K562 (cell line): ENCODE data around the gene C10orf90. TPM values are rescaled to one million over a fixed set of nuclear protein-coding genes. Genes with fewer than 3 reads are reported as not detected.

ENCODE experiments used
- ATAC-seq: fragments of 200-7000 bp; cut with Tn5 transposase; 3 replicates; pipeline ENCODE4 v1.9.1; 2020; ENCODE audit warnings: moderate library complexity
- BruUV-seq: library from RNA; stranded (reverse); fragments of 400-500 nt; replicated peaks from 2 replicates; lab custom pipeline; 2021; lab: Mats Ljungman, UMichigan
- CTCF ChIA-PET: fragments of 300-600 bp; formaldehyde crosslinking; extraction: SDS; loops from one replicate; lab custom pipeline; 2021; ENCODE audit warnings: low intra/inter-chr PET ratio; lab: Yijun Ruan, JAX
- POLR2A ChIA-PET: fragments of 300-600, 350-650 bp; sonication (Branson Sonifier 250); formaldehyde crosslinking; extraction: SDS; loops from one replicate; lab custom pipeline; 2021; ENCODE audit warnings: antibody characterized with exemption, inconsistent platforms; lab: Yijun Ruan, JAX
- DNase-seq, 4 experiments: peaks; one replicate each; pipeline versions ENCODE4 v3.0.0 to v3.0.0-alpha.2; 2011 to 2018; ENCODE audit warnings: low spot score in 3 of 4, mixed read lengths in 3 of 4; ENCODE audit errors: extremely low read depth in 1 of 4
- FAIRE-seq: peaks from 2 replicates; lab custom pipeline; 2011; peaks lifted over from hg19 to GRCh38; lab: Jason Lieb, UNC
- H2AFZ ChIP-seq: 2 replicates; pipeline ENCODE4 v1.6.0; 2011; ENCODE audit warnings: low read depth, low read length, control low read depth, inconsistent platforms
- H3K27ac ChIP-seq: fragments of 200-600 bp; 3 replicates; pipeline ENCODE4 v1.8.0; 2011; ENCODE audit warnings: low read depth, mild to moderate bottlenecking, control low read depth, inconsistent platforms, low read length, moderate library complexity, mixed read lengths; ENCODE audit errors: extremely low read depth
- H3K27me3 ChIP-seq, 2 experiments: fragments of 300-600 bp in 1 of 2; 2 replicates in 1 of 2; 3 replicates in 1 of 2; pipeline versions ENCODE4 v1.6.0 to v1.8.0; 2011; ENCODE audit warnings: inconsistent platforms in 2 of 2, low read length in 2 of 2, mild to moderate bottlenecking in 1 of 2, mixed read lengths in 1 of 2, moderate library complexity in 1 of 2; ENCODE audit not compliant: control insufficient read depth in 2 of 2, insufficient read depth in 2 of 2
- H3K36me3 ChIP-seq: fragments of 300-600 bp; 3 replicates; pipeline ENCODE4 v1.8.0; 2011; ENCODE audit warnings: mild to moderate bottlenecking, low read length, inconsistent platforms; ENCODE audit not compliant: control insufficient read depth, insufficient read depth
- H3K4me1 ChIP-seq, 2 experiments: fragments of 200-600 bp in 1 of 2; replicated peaks in 1 of 2; 2 replicates in 1 of 2; 3 replicates in 1 of 2; pipeline versions ENCODE4 v1.5.1 to v1.8.0; 2011; ENCODE audit warnings: inconsistent platforms in 2 of 2, low read length in 2 of 2, mild to moderate bottlenecking in 1 of 2, mixed read lengths in 1 of 2, moderate library complexity in 1 of 2; ENCODE audit not compliant: control insufficient read depth in 2 of 2, insufficient read depth in 2 of 2
- H3K4me2 ChIP-seq: 2 replicates; pipeline ENCODE4 v1.6.1; 2011; ENCODE audit warnings: low read length, control low read depth, inconsistent platforms, mixed read lengths; ENCODE audit not compliant: insufficient read depth
- H3K4me3 ChIP-seq: fragments of 200-600 bp; sonication (generic), shearing (Covaris generic); 2 replicates; pipeline ENCODE4 v1.5.1; 2016; ENCODE audit warnings: control low read depth, inconsistent platforms
- H3K79me2 ChIP-seq: fragments of 200-600 bp; 3 replicates; pipeline ENCODE4 v1.8.0; 2011; ENCODE audit warnings: low read length, inconsistent platforms; ENCODE audit not compliant: control insufficient read depth, insufficient read depth
- H3K9ac ChIP-seq, 2 experiments: 2 replicates each; pipeline versions ENCODE4 v1.6.0 to v1.6.1; 2011; ENCODE audit warnings: low read depth in 2 of 2, low read length in 2 of 2, control low read depth in 1 of 2, inconsistent platforms in 1 of 2, mild to moderate bottlenecking in 1 of 2, mixed read lengths in 1 of 2; ENCODE audit not compliant: insufficient read depth in 1 of 2
- H3K9me1 ChIP-seq: one replicate; pipeline ENCODE4 v1.6.0; 2011; ENCODE audit warnings: inconsistent platforms, mild to moderate bottlenecking, low read length, moderate library complexity; ENCODE audit not compliant: control insufficient read depth, insufficient read depth
- H3K9me3 ChIP-seq: replicated peaks from 2 replicates; pipeline ENCODE4 v1.5.1; 2011; ENCODE audit warnings: low read depth, low read length, inconsistent platforms; ENCODE audit not compliant: control insufficient read depth, insufficient read depth
- H4K20me1 ChIP-seq: replicated peaks from 2 replicates; pipeline ENCODE4 v1.6.1; 2011; ENCODE audit warnings: low read length, inconsistent platforms, mixed read lengths; ENCODE audit not compliant: control insufficient read depth, insufficient read depth
- KDM1A ChIP-seq, 2 experiments: fragments of 450-650 bp; IDR thresholded peaks; 2 replicates each; pipeline ENCODE4 v1.6.1; 2016; ENCODE audit warnings: mild to moderate bottlenecking in 2 of 2
- TBP ChIP-seq: optimal IDR thresholded peaks from 2 replicates; pipeline ENCODE3; 2011; ENCODE audit warnings: low read depth, low read length, improper control_type of control experiment
- THAP12 ChIP-seq: fragments of 250-450 bp; sonication (Bioruptor Pico); IDR thresholded peaks from 2 replicates; pipeline ENCODE4 v1.9.0; 2021; ENCODE audit warnings: mild to moderate bottlenecking, inconsistent platforms
- ZNF785 ChIP-seq: fragments of 250-450 bp; sonication (Bioruptor Pico); IDR thresholded peaks from 2 replicates; pipeline ENCODE4 v1.4.0; 2020; ENCODE audit warnings: mild to moderate bottlenecking
- WGBS: fragments of 100-300 bp; shearing (Covaris generic); methylation state at CpG from one replicate; pipeline ENCODE4 v1.1.6; 2016; ENCODE audit warnings: low coverage, mixed read lengths; ENCODE audit not compliant: insufficient coverage; ENCODE audit errors: missing lambda C conversion rate; 5-methylcytosine and 5-hydroxymethylcytosine counted together
- in situ Hi-C: fragments of 300-500 bp; cut with MboI; formaldehyde crosslinking; loops from 4 replicates; pipeline ENCODE4 v1.15.0; 2018; ENCODE audit warnings: inconsistent platforms, mixed read lengths
- intact Hi-C: fragments of 100-400 bp; cut with micrococcal nuclease; formaldehyde crosslinking; loops from 2 replicates; pipeline ENCODE4 v1.14.2; 2022
- polyA plus RNA-seq, 8 experiments: library from polyadenylated mRNA; depleted of rRNA in 4 of 8; stranded (reverse) in 5 of 8; unstranded in 3 of 8; fragments of >200 nt; fragmentation: Nextera tagmentation in 2 of 8; fragmentation: Illumina TruSeq in 1 of 8; extraction: Ambion mirVana in 2 of 8; extraction: Trizol in 1 of 8; gene quantifications; 2 replicates each; pipeline versions ENCODE4 v1.2.1 to v1.2.3, GENCODE V29; 2011 to 2014; ENCODE audit warnings: inconsistent platforms in 1 of 8, missing spikeins in 1 of 8
- total RNA-seq, 7 experiments: library from RNA; depleted of rRNA in 6 of 7; stranded (reverse); fragments of >200 nt in 6 of 7; fragmentation: Illumina TruSeq in 2 of 7; extraction: Trizol in 2 of 7; gene quantifications; 2 replicates each; pipeline versions ENCODE4 v1.2.1 to v1.2.3, GENCODE V29; 2011 to 2021; ENCODE audit warnings: low replicate concordance in 1 of 7
- TF ChIP-seq, protein P1 (sequence below), 2 experiments: fragments of 250-450 bp in 1 of 2; fragments of 450-650 bp in 1 of 2; sonication (Bioruptor Pico) in 1 of 2; IDR thresholded peaks; 2 replicates each; pipeline versions ENCODE4 v1.6.1 to v1.8.0; 2016 to 2021; ENCODE audit warnings: mild to moderate bottlenecking in 2 of 2, moderate library complexity in 2 of 2, missing compliant biosample characterization in 1 of 2, missing genetic modification characterization in 1 of 2

The C10orf90 gene
- total and polyA plus RNA-seq, 9 of the 15 experiments (the other 6 are each of a cell fraction or from before 2014, with no cell fraction given), result not detected

GRCh38 chr10:126390324-126390723 is 280.2 kb downstream of the C10orf90 start:
- Histone ChIP-seq H3K9me1 (no peaks in the 10 kb centered on the region), H2AFZ (no peak overlapping the region), H3K27ac (no peak overlapping the region), H3K27me3 (no peaks in the 10 kb centered on the region), H3K4me2 (no peak overlapping the region), H3K4me1 (no peaks in the 10 kb centered on the region; a peak in 1 of 5 replicates), H4K20me1 (no peaks in the 10 kb centered on the region), H3K9me3 (no peaks in the 10 kb centered on the region), H3K9ac (no peak overlapping the region), H3K4me3 (no peak overlapping the region), H3K36me3 (no peaks in the 10 kb centered on the region), H3K79me2 (no peaks in the 10 kb centered on the region)
- DNase-seq, result no peak
- ChIA-PET POLR2A (interaction anchor here (0.6 kb wide), 1 partner anchor 12 kb away, joined by 3 read pairs; no protein-coding TSS in a partner anchor), CTCF (no interaction called here)
- FAIRE-seq, result no peak
- in situ Hi-C loops (no loop called here), intact Hi-C loops (no loop called here)
- TF ChIP-seq KDM1A (IDR thresholded peaks at IDR 0.05), result no peak
- TF ChIP-seq, protein P1, sequence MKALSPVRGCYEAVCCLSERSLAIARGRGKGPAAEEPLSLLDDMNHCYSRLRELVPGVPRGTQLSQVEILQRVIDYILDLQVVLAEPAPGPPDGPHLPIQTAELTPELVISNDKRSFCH (CRISPR knock-in tag; IDR thresholded peaks at IDR 0.05), result no peak
- TF ChIP-seq, protein P1 (tag; IDR thresholded peaks at IDR 0.05), result no peak
- no peak for TF ChIP-seq TBP
- no peak for TF ChIP-seq ZNF785
- no peak for TF ChIP-seq THAP12 (CRISPR knock-in tag)
- 2% methylated on average over 4 of the region's 4 CpGs for WGBS
- no TSS peak for BruUV-seq
- ATAC-seq, result no peak
